ENCODE measurements around the gene GALNT17.

GALNT17 gene

GRCh38 chr7:71604818-71605414 is 473.0 kb downstream of the GALNT17 start:
- TF ChIP-seq SIN3A (IDR thresholded peaks at IDR 0.05; ENCODE audit: borderline replicate concordance, insufficient read depth, low read length) (no peak), REST (IDR thresholded peaks at IDR 0.05; ENCODE audit: insufficient read depth in 1 of 2, low read depth in 2 of 2, low read length in 2 of 2) (no peak), TAF1 (IDR thresholded peaks at IDR 0.05; ENCODE audit: borderline replicate concordance, insufficient read depth, low read length) (no peak)

- TF ChIP-seq SIN3A (IDR thresholded peaks at IDR 0.05; ENCODE audit: borderline replicate concordance, insufficient read depth, low read length) (no peak), POLR2AphosphoS5 (IDR thresholded peaks at IDR 0.05; ENCODE audit: low read depth, low read length) (no peak), TAF1 (IDR thresholded peaks at IDR 0.05; ENCODE audit: borderline replicate concordance, insufficient read depth, low read length) (no peak), FOXP2 (optimal IDR thresholded peaks at IDR 0.05; ENCODE audit: borderline replicate concordance, extremely low read depth, extremely low read length, insufficient read depth) (no peak), REST (IDR thresholded peaks at IDR 0.05; ENCODE audit: insufficient read depth in 1 of 2, low read depth in 2 of 2, low read length in 2 of 2) (no peak)
These were observed 480.0 kb downstream of the GALNT17 start for GRCh38 chr7:71611986-71612385.

- no peak for TF ChIP-seq TAF1 (IDR thresholded peaks at IDR 0.05; ENCODE audit: borderline replicate concordance, insufficient read depth, low read length)
- TF ChIP-seq REST (IDR thresholded peaks at IDR 0.05; ENCODE audit: insufficient read depth in 1 of 2, low read depth in 2 of 2, low read length in 2 of 2): no peak
- no peak for TF ChIP-seq FOXP2 (optimal IDR thresholded peaks at IDR 0.05; ENCODE audit: borderline replicate concordance, extremely low read depth, extremely low read length, insufficient read depth)
- TF ChIP-seq POLR2AphosphoS5 (IDR thresholded peaks at IDR 0.05; ENCODE audit: low read depth, low read length): no peak
These were observed 481.0 kb downstream of the GALNT17 start for GRCh38 chr7:71612911-71613310.

GRCh38 chr7:71613313-71613712 is 481.4 kb downstream of the GALNT17 start:
- TF ChIP-seq REST (IDR thresholded peaks at IDR 0.05; ENCODE audit: insufficient read depth in 1 of 2, low read depth in 2 of 2, low read length in 2 of 2) (no peak), POLR2AphosphoS5 (IDR thresholded peaks at IDR 0.05; ENCODE audit: low read depth, low read length) (no peak), FOXP2 (optimal IDR thresholded peaks at IDR 0.05; ENCODE audit: borderline replicate concordance, extremely low read depth, extremely low read length, insufficient read depth) (no peak), TAF1 (IDR thresholded peaks at IDR 0.05; ENCODE audit: borderline replicate concordance, insufficient read depth, low read length) (no peak), SIN3A (IDR thresholded peaks at IDR 0.05; ENCODE audit: borderline replicate concordance, insufficient read depth, low read length) (no peak)

- no peak for TF ChIP-seq POLR2AphosphoS5 (IDR thresholded peaks at IDR 0.05; ENCODE audit: low read depth, low read length)
- TF ChIP-seq REST (IDR thresholded peaks at IDR 0.05; ENCODE audit: insufficient read depth in 1 of 2, low read depth in 2 of 2, low read length in 2 of 2): no peak
- no peak for TF ChIP-seq TAF1 (IDR thresholded peaks at IDR 0.05; ENCODE audit: borderline replicate concordance, insufficient read depth, low read length)
- no peak for TF ChIP-seq SIN3A (IDR thresholded peaks at IDR 0.05; ENCODE audit: borderline replicate concordance, insufficient read depth, low read length)
- no peak for TF ChIP-seq FOXP2 (optimal IDR thresholded peaks at IDR 0.05; ENCODE audit: borderline replicate concordance, extremely low read depth, extremely low read length, insufficient read depth)
These were observed 483.1 kb downstream of the GALNT17 start for GRCh38 chr7:71615017-71615416.
